DMS153 treated with DMSO at 0.1 percent for 48 hours (cell line): ENCODE results near the gene PRELID1.
A peak's percentile ranks its signal among the peaks of the same experiment; 100 is the strongest.
"Not testable (repeated sequence)": the region's sequence is repeated elsewhere in the genome, so short reads cannot be mapped to it uniquely, and the experiment has no call there.

Source experiments
- DNase-seq: peaks from one replicate; lab custom pipeline; 2025; ENCODE audit not compliant: unreplicated experiment; lab: John Stamatoyannopoulos, UW

Gene PRELID1

DNA sequence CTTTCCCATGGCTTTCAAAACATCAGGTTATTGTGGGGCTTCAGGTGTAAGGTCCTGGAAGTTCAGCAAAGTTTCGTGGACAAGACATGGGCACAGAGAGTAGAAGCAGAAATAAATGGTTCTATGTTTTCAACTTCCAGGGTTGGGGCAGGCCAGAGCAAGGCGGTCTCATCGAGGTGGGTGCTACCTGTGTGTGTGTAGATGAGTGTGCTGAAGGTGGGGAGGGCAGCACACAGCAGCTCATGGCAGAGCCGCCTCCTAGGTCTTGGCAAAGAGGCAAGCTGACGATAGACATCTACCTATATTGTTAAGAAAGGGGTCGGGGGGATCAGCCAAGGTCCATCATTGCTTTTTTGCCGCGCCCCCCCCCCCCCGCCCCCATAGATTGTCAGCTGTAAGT, 3.9 kb upstream of the PRELID1 start:
- DNase-seq: no peak

GRCh38 chr5:177300236-177300880, 3.2 kb upstream of the PRELID1 start:
- DNase-seq: no peak

DNA sequence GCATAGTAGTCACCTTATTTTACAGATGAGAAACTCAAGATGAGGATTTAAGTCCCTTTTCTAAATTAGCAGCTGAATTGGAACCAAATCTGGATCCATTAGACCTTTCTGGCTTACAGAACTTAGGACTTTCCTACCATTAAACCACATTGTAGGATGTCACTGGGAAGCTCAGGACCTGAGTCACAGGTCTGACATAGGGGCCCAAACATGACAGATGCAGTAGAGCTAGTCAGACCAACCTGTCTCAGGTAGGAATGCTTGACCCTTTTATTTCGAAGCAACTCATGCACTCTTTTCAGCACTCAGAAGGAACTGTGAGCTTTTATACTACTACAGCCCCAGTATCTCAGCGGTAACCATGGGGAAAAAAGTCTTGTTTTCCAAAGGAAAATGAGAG, 2.6 kb upstream of the PRELID1 start:
- no peak for DNase-seq

DNA sequence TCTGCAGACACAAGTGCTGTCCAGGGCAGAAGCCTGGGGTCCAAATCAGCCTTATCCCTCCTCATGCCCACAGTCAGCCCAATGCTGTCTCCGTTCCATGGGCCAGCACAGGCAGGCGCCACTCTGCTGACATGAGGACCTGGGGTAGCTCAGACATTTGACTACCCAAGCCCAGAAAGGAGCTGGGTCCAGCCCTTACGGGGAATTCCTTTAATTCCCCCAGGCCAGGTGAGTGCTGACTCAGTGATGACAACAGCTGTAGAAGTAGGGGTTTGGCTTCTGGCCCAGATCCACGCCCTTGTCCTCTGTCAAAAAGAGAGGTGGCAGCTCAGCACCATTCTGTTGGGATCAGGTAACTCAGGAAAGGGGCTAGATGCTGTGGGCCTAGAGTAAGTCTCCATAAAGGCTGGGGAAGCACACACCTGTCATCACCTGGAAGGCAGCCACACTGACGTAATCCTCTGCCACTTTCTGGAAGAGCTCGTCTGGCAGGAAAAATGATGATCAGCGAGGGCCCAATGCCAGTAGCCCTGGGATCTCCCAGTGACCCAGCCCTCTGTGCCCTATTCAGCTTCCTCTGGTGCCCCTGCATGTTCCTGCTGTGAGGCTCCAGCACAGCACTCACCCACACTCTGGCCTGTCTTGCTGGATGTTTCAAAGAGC, 2.0 kb upstream of the PRELID1 start:
- DNase-seq: peak; percentile 65

GRCh38 chr5:177302354-177303110, 1.1 kb upstream of the PRELID1 start:
- DNase-seq: no peak

- DNase-seq: no peak
Measured at GRCh38 chr5:177303925-177304391, 359 bp downstream of the PRELID1 start.

DNA sequence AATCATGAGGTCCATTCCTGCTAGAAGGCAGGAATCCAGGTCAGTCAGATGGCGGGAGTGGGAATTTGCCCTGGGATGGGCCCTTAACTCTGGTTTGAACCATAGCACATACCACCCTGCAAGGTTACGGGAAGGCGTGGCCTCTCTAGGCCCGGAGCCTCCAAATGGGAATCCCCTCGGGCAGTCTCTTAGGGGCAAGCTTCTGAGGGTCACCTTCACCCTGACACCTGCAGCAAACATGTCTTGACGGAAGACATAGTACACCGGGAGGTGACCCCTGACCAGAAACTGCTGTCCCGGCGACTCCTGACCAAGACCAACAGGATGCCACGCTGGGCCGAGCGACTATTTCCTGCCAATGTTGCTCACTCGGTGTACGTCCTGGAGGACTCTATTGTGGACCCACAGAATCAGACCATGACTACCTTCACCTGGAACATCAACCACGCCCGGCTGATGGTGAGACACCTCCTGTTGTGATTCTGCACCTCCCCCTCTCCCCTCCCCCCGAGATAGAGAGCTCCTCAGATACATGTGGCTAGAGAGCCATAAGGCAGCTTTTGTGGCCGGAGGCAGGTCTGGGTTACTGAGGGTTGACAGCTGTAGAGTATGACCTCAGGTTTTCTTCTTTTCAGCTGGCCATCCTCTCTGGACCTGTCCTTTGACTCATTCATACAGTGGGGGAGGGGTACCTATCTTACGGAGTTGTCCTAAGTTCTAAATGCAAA, 957 bp downstream of the PRELID1 start:
- no peak for DNase-seq

DNA sequence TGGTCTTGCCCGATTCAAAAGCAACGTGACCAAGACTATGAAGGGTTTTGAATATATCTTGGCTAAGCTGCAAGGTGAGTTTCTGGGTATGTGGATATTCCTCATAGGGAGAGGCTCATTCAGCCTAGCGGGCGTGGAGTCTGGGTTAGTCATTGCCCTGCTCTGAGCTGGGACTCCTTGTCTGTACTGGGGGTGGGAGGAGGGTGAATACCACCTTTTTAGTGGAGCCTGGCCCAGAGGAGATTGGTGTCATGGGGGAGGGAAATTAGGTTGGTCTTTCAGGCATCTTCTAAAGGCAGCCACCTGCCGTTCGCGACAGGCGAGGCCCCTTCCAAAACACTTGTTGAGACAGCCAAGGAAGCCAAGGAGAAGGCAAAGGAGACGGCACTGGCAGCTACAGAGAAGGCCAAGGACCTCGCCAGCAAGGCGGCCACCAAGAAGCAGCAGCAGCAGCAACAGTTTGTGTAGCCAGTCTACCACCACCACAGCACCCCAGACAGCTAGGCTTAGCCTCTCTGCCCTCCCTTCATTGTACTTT, 2.6 kb downstream of the PRELID1 start:
- not testable (repeated sequence) for DNase-seq

- no peak for DNase-seq
Measured at GRCh38 chr5:177306674-177307543, 3.3 kb downstream of the PRELID1 start.

GRCh38 chr5:177307544-177308363, 4.2 kb downstream of the PRELID1 start:
- no peak for DNase-seq

- no peak for DNase-seq
Measured at GRCh38 chr5:177308740-177309139, 5.1 kb downstream of the PRELID1 start.

- DNase-seq: no peak
Measured at GRCh38 chr5:177309351-177310191, 6.0 kb downstream of the PRELID1 start.

GRCh38 chr5:177310332-177310731, 6.7 kb downstream of the PRELID1 start:
- no peak for DNase-seq

DNA sequence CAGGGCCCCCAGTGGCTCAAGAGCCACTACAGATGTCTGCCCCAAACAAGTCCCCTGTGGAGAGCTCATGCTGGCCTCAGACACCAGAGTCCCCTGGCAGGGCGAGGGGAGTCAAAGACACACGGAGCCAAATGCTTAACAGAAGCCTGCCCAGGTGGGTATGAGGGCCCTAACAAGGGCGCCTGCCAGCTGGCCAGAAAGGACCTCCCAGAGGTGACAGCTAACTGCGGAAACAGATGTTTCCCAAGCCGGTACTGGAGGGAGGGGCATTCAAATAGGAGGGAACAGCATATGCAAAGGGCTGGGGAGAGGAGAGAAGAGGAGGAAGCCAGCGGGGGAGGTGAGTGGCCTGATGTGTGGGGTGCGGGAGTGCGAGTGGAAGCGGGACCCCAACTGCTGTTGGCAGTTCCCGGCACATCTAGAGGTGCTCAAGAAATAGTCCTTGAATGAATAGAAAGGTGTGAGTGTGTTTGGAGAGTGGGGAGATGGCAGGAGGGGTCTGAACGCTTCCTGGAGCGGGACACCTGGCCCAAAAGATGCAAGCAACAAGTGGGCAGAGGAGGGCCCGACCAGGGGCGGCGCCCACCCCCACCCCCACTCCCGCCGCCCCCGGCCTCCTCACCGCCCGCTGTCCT, 7.3 kb downstream of the PRELID1 start:
- DNase-seq: no peak

DNA sequence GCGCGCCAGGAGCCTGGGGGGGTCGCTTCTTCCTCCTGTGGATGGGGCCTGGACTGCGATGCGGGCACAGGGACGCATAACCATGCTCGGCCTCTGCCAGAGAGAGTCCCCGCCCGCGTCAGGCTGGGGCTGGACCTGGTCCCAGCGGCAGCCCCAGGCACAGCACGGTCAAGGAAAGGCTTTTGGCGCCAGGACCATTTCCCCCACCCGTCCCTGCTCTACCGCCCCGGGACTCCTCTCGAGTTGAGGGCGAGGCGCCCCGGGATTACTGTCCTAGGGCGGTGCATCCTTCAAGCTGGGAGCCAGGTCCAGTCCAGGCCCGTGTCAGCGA, 7.8 kb downstream of the PRELID1 start:
- DNase-seq: no peak

DNA sequence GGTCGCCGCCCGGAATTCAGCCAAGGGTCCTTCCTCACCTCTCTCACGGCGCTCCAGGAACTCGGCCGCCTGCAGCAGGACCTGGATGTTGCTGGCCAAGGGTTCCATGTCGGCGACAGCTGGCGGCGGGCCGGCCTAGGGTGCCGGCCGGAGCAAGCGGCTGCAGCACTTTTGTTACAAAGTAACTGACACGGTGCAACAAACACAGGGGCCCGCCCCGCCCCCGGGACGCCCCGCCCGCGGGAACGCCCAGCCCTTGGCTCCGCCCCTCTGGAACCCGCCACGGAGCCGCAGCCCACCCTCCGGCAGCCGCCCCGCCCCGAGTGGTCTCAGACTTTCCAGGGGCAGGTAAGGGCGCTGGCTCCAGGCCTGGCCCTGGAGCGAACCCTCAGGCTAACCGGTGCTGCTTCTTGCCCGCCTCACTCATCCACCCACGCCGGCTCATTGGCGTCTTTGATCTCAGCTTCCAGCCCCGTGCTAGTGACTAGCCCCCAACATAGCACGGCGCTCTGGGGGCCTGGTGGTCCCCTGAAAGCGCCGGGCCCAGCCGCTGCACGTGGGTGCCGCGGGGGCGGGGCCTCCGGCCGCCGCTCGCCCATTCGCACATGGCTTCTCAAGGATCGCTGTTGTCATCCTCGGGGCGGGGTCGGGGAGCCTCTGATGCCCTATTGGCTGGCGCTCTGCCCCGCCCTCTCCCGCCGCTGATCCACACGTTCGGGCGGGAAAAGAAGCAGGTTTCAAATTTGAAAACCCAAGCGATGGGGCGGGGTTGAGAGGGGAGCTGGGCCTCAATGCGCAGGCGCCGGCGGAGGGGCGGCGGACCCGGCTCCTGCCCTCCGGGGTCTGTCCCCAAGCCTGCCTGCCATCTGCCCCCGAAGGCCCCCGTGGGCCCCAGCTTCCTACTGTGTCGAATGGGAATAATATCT, 8.4 kb downstream of the PRELID1 start, which contains the start of gene MXD3:
Gene MXD3, minus strand, starts transcription at position 176 of the 926 bp plus-strand sequence. Its CDS starts 68 bp downstream, at position 108.
- peak; percentile 76 for DNase-seq

DNA sequence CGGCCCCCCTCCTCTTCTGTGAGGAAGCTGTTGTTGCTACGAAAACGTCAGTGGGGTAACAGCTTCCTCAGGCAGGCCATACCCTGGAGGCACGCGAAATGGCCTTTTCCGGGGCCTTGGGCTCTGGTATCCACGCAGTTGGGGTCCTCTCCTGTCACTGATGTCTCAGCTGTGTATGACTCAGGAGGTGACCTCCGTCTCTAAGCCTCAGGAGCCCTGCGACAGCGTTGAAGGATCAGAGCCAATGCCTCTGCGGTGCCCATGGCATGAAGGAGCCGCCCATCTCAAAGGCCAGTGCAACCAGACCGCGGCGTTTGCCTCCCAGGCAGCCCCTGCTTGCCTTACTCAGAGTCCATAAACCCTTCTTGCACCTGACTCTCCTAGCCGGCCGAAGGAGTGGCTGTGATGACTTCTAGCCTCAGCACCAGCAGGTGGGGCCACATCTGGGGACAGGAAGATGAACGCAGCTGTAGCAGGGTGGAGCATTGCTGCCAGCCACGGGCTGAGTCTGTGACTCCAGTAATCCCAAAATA, 9.1 kb downstream of the PRELID1 start:
- DNase-seq: peak; percentile 3
